BE2C (cell line): Measurements from ENCODE around the gene PTPRU.

Experiments used
- DNase-seq: peaks from one replicate; pipeline ENCODE4 v3.0.0-alpha.2; 2020
- H3K27me3 ChIP-seq: fragments of 250-450 bp; sonication (Bioruptor Pico); 2 replicates; pipeline ENCODE4 v1.5.1; 2020; ENCODE audit warnings: mild to moderate bottlenecking
- H3K36me3 ChIP-seq: fragments of 250-450 bp; sonication (Bioruptor Pico); 2 replicates; pipeline ENCODE4 v1.5.1; 2020; ENCODE audit warnings: mild to moderate bottlenecking
- H3K4me1 ChIP-seq: fragments of 250-450 bp; sonication (Bioruptor Pico); 2 replicates; pipeline ENCODE4 v1.5.1; 2020
- H3K4me3 ChIP-seq: 2 replicates; pipeline ENCODE4 v1.5.1; 2011; ENCODE audit warnings: low read depth, low read length
- H3K9me3 ChIP-seq: fragments of 250-450 bp; sonication (Bioruptor Pico); 2 replicates; pipeline ENCODE4 v1.5.1; 2020
- TF ChIP-seq, protein P1 (sequence below): IDR thresholded peaks from 2 replicates; pipeline ENCODE4 v1.5.1; 2012; ENCODE audit warnings: mild to moderate bottlenecking, low read depth, low read length

Gene PTPRU

DNA sequence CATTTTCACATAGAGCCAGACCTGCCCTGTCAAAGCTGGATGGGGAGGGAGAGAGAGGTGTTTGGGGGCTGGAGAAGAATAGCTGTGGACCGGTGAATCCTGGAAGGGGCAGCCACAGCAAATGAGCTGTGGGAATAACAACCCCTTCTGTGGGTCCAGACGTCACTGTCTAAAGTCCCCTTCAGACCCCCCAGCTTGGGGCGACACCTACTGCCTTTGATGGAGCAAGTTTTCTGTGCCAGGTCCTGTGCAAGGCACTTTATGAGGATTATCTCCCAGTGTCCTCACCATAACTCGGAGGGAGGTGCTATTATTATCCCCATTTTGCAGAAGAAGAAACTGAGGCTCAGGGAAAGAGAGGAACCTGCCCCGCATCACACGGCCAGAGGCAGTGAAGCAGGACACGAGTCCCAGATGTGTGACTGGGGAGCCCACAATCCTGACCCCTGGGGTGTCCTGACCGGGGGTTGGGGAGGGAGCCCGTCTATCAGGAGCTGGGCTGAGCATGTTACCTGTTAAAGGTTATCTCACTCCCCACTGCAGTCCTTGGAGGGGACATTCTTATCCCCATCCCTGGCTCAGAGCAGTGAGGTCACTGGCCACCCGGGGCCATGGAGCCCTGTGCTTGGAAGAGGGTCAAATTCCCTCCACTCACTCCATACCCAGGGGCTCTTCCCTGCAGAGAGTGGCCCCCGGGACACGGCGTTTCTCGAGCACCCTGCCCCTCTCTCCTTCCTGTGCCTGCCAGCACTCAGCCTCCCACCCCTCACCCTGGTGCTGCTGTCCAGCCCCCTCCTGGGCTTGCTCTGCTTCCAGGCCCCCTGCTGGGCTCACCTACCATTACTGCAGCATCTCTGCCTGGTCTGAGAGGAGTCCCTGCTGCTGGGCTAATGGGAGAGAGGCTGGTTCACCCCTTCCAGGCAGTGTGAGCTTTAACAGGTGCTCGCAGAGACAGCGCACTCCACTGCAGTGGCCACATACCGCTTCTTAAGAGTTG lies 132.9 kb downstream of the PTPRU start:
- no peak overlapping the region for H3K4me3 ChIP-seq
- no peak for DNase-seq
- no peaks in the 10 kb centered on the region for H3K27me3 ChIP-seq
- H3K9me3 ChIP-seq = no peaks in the 10 kb centered on the region
- peaks cover 12% of the 10 kb centered on the region for H3K4me1 ChIP-seq
- no peaks in the 10 kb centered on the region for H3K36me3 ChIP-seq
- TF ChIP-seq, protein P1, sequence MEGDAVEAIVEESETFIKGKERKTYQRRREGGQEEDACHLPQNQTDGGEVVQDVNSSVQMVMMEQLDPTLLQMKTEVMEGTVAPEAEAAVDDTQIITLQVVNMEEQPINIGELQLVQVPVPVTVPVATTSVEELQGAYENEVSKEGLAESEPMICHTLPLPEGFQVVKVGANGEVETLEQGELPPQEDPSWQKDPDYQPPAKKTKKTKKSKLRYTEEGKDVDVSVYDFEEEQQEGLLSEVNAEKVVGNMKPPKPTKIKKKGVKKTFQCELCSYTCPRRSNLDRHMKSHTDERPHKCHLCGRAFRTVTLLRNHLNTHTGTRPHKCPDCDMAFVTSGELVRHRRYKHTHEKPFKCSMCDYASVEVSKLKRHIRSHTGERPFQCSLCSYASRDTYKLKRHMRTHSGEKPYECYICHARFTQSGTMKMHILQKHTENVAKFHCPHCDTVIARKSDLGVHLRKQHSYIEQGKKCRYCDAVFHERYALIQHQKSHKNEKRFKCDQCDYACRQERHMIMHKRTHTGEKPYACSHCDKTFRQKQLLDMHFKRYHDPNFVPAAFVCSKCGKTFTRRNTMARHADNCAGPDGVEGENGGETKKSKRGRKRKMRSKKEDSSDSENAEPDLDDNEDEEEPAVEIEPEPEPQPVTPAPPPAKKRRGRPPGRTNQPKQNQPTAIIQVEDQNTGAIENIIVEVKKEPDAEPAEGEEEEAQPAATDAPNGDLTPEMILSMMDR = peak; percentile 34; the same call in 1 of the 2 replicates

- peaks cover 12% of the 10 kb centered on the region for H3K4me1 ChIP-seq
- TF ChIP-seq, protein P1 = no peak
- no peak for DNase-seq
- no peaks in the 10 kb centered on the region for H3K36me3 ChIP-seq
- no peaks in the 10 kb centered on the region for H3K9me3 ChIP-seq
- no peaks in the 10 kb centered on the region for H3K27me3 ChIP-seq
- no peak overlapping the region for H3K4me3 ChIP-seq
Measured at GRCh38 chr1:29370067-29370466, 133.7 kb downstream of the PTPRU start.

- H3K27me3 ChIP-seq = no peaks in the 10 kb centered on the region
- DNase-seq = no peak
- peaks cover 12% of the 10 kb centered on the region for H3K4me1 ChIP-seq
- no peak overlapping the region for H3K4me3 ChIP-seq
- H3K9me3 ChIP-seq = no peaks in the 10 kb centered on the region
- H3K36me3 ChIP-seq = no peaks in the 10 kb centered on the region
- TF ChIP-seq, protein P1 = no peak
Measured at GRCh38 chr1:29371332-29371731, 135.0 kb downstream of the PTPRU start.

- H3K36me3 ChIP-seq = no peaks in the 10 kb centered on the region
- H3K4me3 ChIP-seq = no peak overlapping the region
- H3K27me3 ChIP-seq = no peaks in the 10 kb centered on the region
- H3K4me1 ChIP-seq = peaks cover 12% of the 10 kb centered on the region
- peak; percentile 65 for DNase-seq
- TF ChIP-seq, protein P1 = no peak
- H3K9me3 ChIP-seq = no peaks in the 10 kb centered on the region
Measured at GRCh38 chr1:29372108-29372507, 135.8 kb downstream of the PTPRU start.
